Thyroid gland (tissue), 4 donors: Measurements from ENCODE around the gene PALM3.

Experiments
- POLR2A ChIP-seq, 2 donors: fragments of 450-650 bp; IDR thresholded peaks; one replicate each; pipeline ENCODE4 v1.6.1; 2017; ENCODE audit warnings: antibody characterized with exemption in 2 of 2, mild to moderate bottlenecking in 2 of 2, moderate library complexity in 1 of 2
- TF ChIP-seq, protein P1 (sequence below), 6 experiments: fragments of 200-600 bp in 3 of 6; fragments of 450-650 bp in 3 of 6; sonication (generic) in 3 of 6; IDR thresholded peaks; one replicate each; pipeline ENCODE4 v1.5.1; 2016 to 2019; ENCODE audit warnings: antibody characterized with exemption in 6 of 6, mild to moderate bottlenecking in 2 of 6, inconsistent platforms in 1 of 6, moderate library complexity in 1 of 6

DNA sequence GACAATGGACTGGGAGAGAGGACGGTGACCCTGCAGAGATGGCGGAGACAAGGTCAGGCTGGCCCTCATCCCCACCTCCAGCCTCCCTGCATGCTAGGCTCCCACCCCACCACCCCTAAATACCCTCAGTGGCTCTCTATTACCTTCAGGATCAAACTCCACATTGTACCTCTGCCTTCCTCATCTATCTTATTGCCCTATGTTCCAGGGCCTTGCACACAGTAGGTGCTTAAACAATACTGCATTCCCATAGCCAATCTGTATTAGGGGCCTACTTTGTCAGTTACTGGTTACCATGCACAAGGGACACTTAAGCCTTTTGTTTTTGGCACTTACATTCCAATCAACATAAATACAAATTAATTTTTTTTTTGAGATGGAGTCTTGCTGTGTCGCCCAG, 6.5 kb downstream of the PALM3 start:
- TF ChIP-seq, protein P1, sequence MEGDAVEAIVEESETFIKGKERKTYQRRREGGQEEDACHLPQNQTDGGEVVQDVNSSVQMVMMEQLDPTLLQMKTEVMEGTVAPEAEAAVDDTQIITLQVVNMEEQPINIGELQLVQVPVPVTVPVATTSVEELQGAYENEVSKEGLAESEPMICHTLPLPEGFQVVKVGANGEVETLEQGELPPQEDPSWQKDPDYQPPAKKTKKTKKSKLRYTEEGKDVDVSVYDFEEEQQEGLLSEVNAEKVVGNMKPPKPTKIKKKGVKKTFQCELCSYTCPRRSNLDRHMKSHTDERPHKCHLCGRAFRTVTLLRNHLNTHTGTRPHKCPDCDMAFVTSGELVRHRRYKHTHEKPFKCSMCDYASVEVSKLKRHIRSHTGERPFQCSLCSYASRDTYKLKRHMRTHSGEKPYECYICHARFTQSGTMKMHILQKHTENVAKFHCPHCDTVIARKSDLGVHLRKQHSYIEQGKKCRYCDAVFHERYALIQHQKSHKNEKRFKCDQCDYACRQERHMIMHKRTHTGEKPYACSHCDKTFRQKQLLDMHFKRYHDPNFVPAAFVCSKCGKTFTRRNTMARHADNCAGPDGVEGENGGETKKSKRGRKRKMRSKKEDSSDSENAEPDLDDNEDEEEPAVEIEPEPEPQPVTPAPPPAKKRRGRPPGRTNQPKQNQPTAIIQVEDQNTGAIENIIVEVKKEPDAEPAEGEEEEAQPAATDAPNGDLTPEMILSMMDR (IDR thresholded peaks at IDR 0.05) = no peak
- no peak for TF ChIP-seq POLR2A (IDR thresholded peaks at IDR 0.05)
